ENCODE data around the gene TIPIN. TPM values are rescaled to one million over a fixed set of nuclear protein-coding genes. Genes with fewer than 3 reads are reported as not detected.

The TIPIN gene
- total RNA-seq, 1 experiment from 2014 or later: 16.1 TPM

GRCh38 chr15:66389098-66389858 lies 32.8 kb upstream of the TIPIN start:
- H3K9me3 Mint-ChIP-seq (ENCODE audit: unreplicated experiment): no peaks in the 10 kb centered on the region
- CTCF ChIA-PET: interaction anchor here (0.7 to 2.9 kb wide), 3 partner anchors 24 to 109 kb away, joined by 3 to 50 read pairs (median 13); partner anchors contain the start of gene SNAPC5
- POLR2A ChIA-PET: interaction anchor here (1.0 to 7.7 kb wide), 8 partner anchors 16 to 116 kb away, joined by 3 to 158 read pairs (median 9); partner anchors contain the start of genes RPL4, SNAPC5 and ZWILCH
- intact Hi-C loops (cut with micrococcal nuclease): loop anchor here (5.0 kb wide), 1 partner anchor 97 kb away; the partner anchor contains the start of gene DIS3L
- H3K4me3 Mint-ChIP-seq (ENCODE audit: unreplicated experiment): peak overlapping the region; percentile 100
- DNase-seq (ENCODE audit: unreplicated experiment): no peak
- no TSS peak for BruUV-seq (replicated peaks)
- peak overlapping the region; percentile 85 for H3K27ac Mint-ChIP-seq (ENCODE audit: low read depth, unreplicated experiment)
- H3K36me3 Mint-ChIP-seq (ENCODE audit: insufficient read depth, unreplicated experiment): peaks cover 13% of the 10 kb centered on the region
- H3K27me3 Mint-ChIP-seq (ENCODE audit: insufficient read depth, unreplicated experiment): no peaks in the 10 kb centered on the region
- TF ChIP-seq, protein P1, sequence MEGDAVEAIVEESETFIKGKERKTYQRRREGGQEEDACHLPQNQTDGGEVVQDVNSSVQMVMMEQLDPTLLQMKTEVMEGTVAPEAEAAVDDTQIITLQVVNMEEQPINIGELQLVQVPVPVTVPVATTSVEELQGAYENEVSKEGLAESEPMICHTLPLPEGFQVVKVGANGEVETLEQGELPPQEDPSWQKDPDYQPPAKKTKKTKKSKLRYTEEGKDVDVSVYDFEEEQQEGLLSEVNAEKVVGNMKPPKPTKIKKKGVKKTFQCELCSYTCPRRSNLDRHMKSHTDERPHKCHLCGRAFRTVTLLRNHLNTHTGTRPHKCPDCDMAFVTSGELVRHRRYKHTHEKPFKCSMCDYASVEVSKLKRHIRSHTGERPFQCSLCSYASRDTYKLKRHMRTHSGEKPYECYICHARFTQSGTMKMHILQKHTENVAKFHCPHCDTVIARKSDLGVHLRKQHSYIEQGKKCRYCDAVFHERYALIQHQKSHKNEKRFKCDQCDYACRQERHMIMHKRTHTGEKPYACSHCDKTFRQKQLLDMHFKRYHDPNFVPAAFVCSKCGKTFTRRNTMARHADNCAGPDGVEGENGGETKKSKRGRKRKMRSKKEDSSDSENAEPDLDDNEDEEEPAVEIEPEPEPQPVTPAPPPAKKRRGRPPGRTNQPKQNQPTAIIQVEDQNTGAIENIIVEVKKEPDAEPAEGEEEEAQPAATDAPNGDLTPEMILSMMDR (IDR thresholded peaks at IDR 0.05; ENCODE audit: unreplicated experiment): no peak
- peaks cover 46% of the 10 kb centered on the region for H3K4me1 Mint-ChIP-seq (ENCODE audit: insufficient read depth, unreplicated experiment)

DNA sequence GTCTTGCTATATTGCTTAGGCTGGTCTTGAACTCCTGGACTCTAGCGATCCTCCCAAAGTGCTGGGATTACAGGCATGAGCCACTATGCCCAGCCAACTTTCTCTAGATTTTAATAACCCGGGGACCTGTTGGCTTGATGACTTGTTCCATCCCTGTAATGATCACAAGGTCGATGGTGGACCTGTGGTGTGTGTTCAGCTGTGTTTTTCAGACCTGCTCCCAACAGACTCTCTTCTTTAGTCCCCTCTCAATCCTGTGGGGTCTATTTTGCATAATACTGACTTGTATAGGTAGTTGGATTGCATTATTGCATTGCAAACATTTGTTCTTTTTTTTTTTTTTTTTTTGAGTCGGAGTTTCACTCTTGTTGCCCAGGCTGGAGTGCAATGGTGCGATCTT lies 32.1 kb upstream of the TIPIN start:
- intact Hi-C loops (cut with micrococcal nuclease): loop anchor here (5.0 kb wide), 1 partner anchor 96 kb away; the partner anchor contains the start of gene DIS3L
- Mint-ChIP-seq H3K27ac (ENCODE audit: low read depth, unreplicated experiment) (peak overlapping the region; percentile 85), H3K27me3 (ENCODE audit: insufficient read depth, unreplicated experiment) (no peaks in the 10 kb centered on the region), H3K9me3 (ENCODE audit: unreplicated experiment) (no peaks in the 10 kb centered on the region), H3K4me3 (ENCODE audit: unreplicated experiment) (peak overlapping the region; percentile 100), H3K4me1 (ENCODE audit: insufficient read depth, unreplicated experiment) (peaks cover 41% of the 10 kb centered on the region), H3K36me3 (ENCODE audit: insufficient read depth, unreplicated experiment) (peaks cover 12% of the 10 kb centered on the region)
- TF ChIP-seq, protein P1 (IDR thresholded peaks at IDR 0.05; ENCODE audit: unreplicated experiment): no peak
- ChIA-PET CTCF (interaction anchor here (0.7 to 2.9 kb wide), 5 partner anchors 25 to 115 kb away, joined by 3 to 50 read pairs (median 5); partner anchors contain the start of gene SNAPC5), POLR2A (interaction anchor here (1.0 to 7.7 kb wide), 14 partner anchors 12 to 115 kb away, joined by 3 to 158 read pairs (median 6); partner anchors contain the start of genes DIS3L, RPL4, SNAPC5 and TIPIN)
- DNase-seq (ENCODE audit: unreplicated experiment): no peak
- no TSS peak for BruUV-seq (replicated peaks)

DNA sequence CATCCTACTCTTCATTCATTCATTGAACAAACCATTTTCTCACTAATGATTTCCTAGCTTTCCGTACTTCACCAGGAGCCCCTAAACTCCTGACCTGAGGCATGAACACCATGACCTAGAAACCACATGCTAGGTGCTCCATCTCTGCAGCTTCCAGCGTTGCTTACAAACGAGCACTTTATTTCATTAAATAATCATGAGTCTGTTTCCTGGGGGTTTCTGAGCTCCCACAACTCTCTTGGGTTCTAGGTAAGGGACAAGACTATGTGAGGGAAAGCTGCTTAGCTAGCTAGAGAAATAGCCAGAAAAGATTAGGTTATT lies 31.5 kb upstream of the TIPIN start:
- no peak for DNase-seq (ENCODE audit: unreplicated experiment)
- TF ChIP-seq, protein P1 (IDR thresholded peaks at IDR 0.05; ENCODE audit: unreplicated experiment): no peak
- peak overlapping the region; percentile 100 for H3K4me3 Mint-ChIP-seq (ENCODE audit: unreplicated experiment)
- peaks cover 6% of the 10 kb centered on the region for H3K36me3 Mint-ChIP-seq (ENCODE audit: insufficient read depth, unreplicated experiment)
- CTCF ChIA-PET: interaction anchor here (0.9 to 2.9 kb wide), 8 partner anchors 23 to 286 kb away, joined by 3 to 50 read pairs (median 4); partner anchors contain the start of gene SNAPC5
- POLR2A ChIA-PET: interaction anchor here (0.7 to 7.7 kb wide), 21 partner anchors 9 to 116 kb away, joined by 3 to 158 read pairs (median 5); partner anchors contain the start of genes DIS3L, RPL4, SNAPC5 and TIPIN
- intact Hi-C loops (cut with micrococcal nuclease): loop anchor here (5.0 kb wide), 1 partner anchor 96 kb away; the partner anchor contains the start of gene DIS3L
- H3K27me3 Mint-ChIP-seq (ENCODE audit: insufficient read depth, unreplicated experiment): no peaks in the 10 kb centered on the region
- peaks cover 38% of the 10 kb centered on the region for H3K4me1 Mint-ChIP-seq (ENCODE audit: insufficient read depth, unreplicated experiment)
- peak overlapping the region; percentile 98 for H3K27ac Mint-ChIP-seq (ENCODE audit: low read depth, unreplicated experiment)
- no peaks in the 10 kb centered on the region for H3K9me3 Mint-ChIP-seq (ENCODE audit: unreplicated experiment)
- no TSS peak for BruUV-seq (replicated peaks)

All from MCF 10A (cell line).